ENCODE measurements around the gene SLC35F1.

SLC35F1 gene

GRCh38 chr6:118316796-118317384 is 409.8 kb downstream of the SLC35F1 start:
- peaks cover 26% of the 10 kb centered on the region for H3K27me3 ChIP-seq (ENCODE audit: low read depth, low read length)
- no peak overlapping the region; the same call in 1 of the 2 replicates for H3K4me2 ChIP-seq (ENCODE audit: low read length)
- H3K27ac ChIP-seq (ENCODE audit: low read length) = no peak overlapping the region
- H2AFZ ChIP-seq (ENCODE audit: low read depth, low read length) = no peak overlapping the region
- H3K79me2 ChIP-seq (ENCODE audit: low read length) = no peaks in the 10 kb centered on the region
- no peaks in the 10 kb centered on the region for H3K36me3 ChIP-seq (replicated peaks; ENCODE audit: low read depth, low read length)
- H3K9ac ChIP-seq (ENCODE audit: low read length) = no peak overlapping the region
- no peak overlapping the region for H3K4me3 ChIP-seq (ENCODE audit: low read length)
- H4K20me1 ChIP-seq (ENCODE audit: insufficient read depth, low read length) = no peaks in the 10 kb centered on the region
- H3K4me1 ChIP-seq (ENCODE audit: low read length) = peaks cover 7% of the 10 kb centered on the region; the same call in 1 of the 2 replicates
- TF ChIP-seq EZH2phosphoT487 (IDR thresholded peaks at IDR 0.05; ENCODE audit: low read depth) (no peak), CTCF (IDR thresholded peaks at IDR 0.05; ENCODE audit: low read depth, low read length) (no peak)
- no peaks in the 10 kb centered on the region for H3K9me3 ChIP-seq (ENCODE audit: insufficient read depth, low read length)

GRCh38 chr6:118317581-118318563 is 410.8 kb downstream of the SLC35F1 start:
- H3K9ac ChIP-seq (ENCODE audit: low read length) = no peak overlapping the region
- no peak overlapping the region for H2AFZ ChIP-seq (ENCODE audit: low read depth, low read length)
- H3K9me3 ChIP-seq (ENCODE audit: insufficient read depth, low read length) = no peaks in the 10 kb centered on the region
- no peak for TF ChIP-seq CTCF (IDR thresholded peaks at IDR 0.05; ENCODE audit: low read depth, low read length)
- no peak for TF ChIP-seq EZH2phosphoT487 (IDR thresholded peaks at IDR 0.05; ENCODE audit: low read depth)
- no peaks in the 10 kb centered on the region for H3K79me2 ChIP-seq (ENCODE audit: low read length)
- H3K36me3 ChIP-seq (replicated peaks; ENCODE audit: low read depth, low read length) = no peaks in the 10 kb centered on the region
- H3K27ac ChIP-seq (ENCODE audit: low read length) = no peak overlapping the region
- H4K20me1 ChIP-seq (ENCODE audit: insufficient read depth, low read length) = no peaks in the 10 kb centered on the region
- peaks cover 7% of the 10 kb centered on the region; the same call in 1 of the 2 replicates for H3K4me1 ChIP-seq (ENCODE audit: low read length)
- no peak overlapping the region; the same call in 1 of the 2 replicates for H3K4me2 ChIP-seq (ENCODE audit: low read length)
- H3K4me3 ChIP-seq (ENCODE audit: low read length) = no peak overlapping the region
- H3K27me3 ChIP-seq (ENCODE audit: low read depth, low read length) = peaks cover 26% of the 10 kb centered on the region

- TF ChIP-seq EZH2phosphoT487 (IDR thresholded peaks at IDR 0.05; ENCODE audit: low read depth) = no peak
- TF ChIP-seq CTCF (IDR thresholded peaks at IDR 0.05; ENCODE audit: low read depth, low read length) = no peak
- no peak overlapping the region for H3K9ac ChIP-seq (ENCODE audit: low read length)
- H3K79me2 ChIP-seq (ENCODE audit: low read length) = no peaks in the 10 kb centered on the region
- H2AFZ ChIP-seq (ENCODE audit: low read depth, low read length) = no peak overlapping the region
- H3K4me3 ChIP-seq (ENCODE audit: low read length) = no peak overlapping the region
- no peaks in the 10 kb centered on the region for H3K9me3 ChIP-seq (ENCODE audit: insufficient read depth, low read length)
- peaks cover 27% of the 10 kb centered on the region for H3K27me3 ChIP-seq (ENCODE audit: low read depth, low read length)
- peaks cover 7% of the 10 kb centered on the region; the same call in 1 of the 2 replicates for H3K4me1 ChIP-seq (ENCODE audit: low read length)
- no peaks in the 10 kb centered on the region for H3K36me3 ChIP-seq (replicated peaks; ENCODE audit: low read depth, low read length)
- no peak overlapping the region for H3K4me2 ChIP-seq (ENCODE audit: low read length)
- H4K20me1 ChIP-seq (ENCODE audit: insufficient read depth, low read length) = no peaks in the 10 kb centered on the region
- H3K27ac ChIP-seq (ENCODE audit: low read length) = no peak overlapping the region
Measured at GRCh38 chr6:118318648-118319047, 411.6 kb downstream of the SLC35F1 start.

GRCh38 chr6:118319416-118319815 is 412.4 kb downstream of the SLC35F1 start:
- H3K4me2 ChIP-seq (ENCODE audit: low read length) = no peak overlapping the region
- H3K27me3 ChIP-seq (ENCODE audit: low read depth, low read length) = peaks cover 34% of the 10 kb centered on the region
- H3K36me3 ChIP-seq (replicated peaks; ENCODE audit: low read depth, low read length) = no peaks in the 10 kb centered on the region
- no peak overlapping the region for H3K9ac ChIP-seq (ENCODE audit: low read length)
- H3K27ac ChIP-seq (ENCODE audit: low read length) = no peak overlapping the region
- TF ChIP-seq CTCF (IDR thresholded peaks at IDR 0.05; ENCODE audit: low read depth, low read length) (no peak), EZH2phosphoT487 (IDR thresholded peaks at IDR 0.05; ENCODE audit: low read depth) (no peak)
- H3K9me3 ChIP-seq (ENCODE audit: insufficient read depth, low read length) = no peaks in the 10 kb centered on the region
- no peaks in the 10 kb centered on the region for H4K20me1 ChIP-seq (ENCODE audit: insufficient read depth, low read length)
- no peak overlapping the region for H2AFZ ChIP-seq (ENCODE audit: low read depth, low read length)
- no peak overlapping the region for H3K4me3 ChIP-seq (ENCODE audit: low read length)
- H3K4me1 ChIP-seq (ENCODE audit: low read length) = peaks cover 7% of the 10 kb centered on the region; the same call in 1 of the 2 replicates
- no peaks in the 10 kb centered on the region for H3K79me2 ChIP-seq (ENCODE audit: low read length)
